HepG2 (cell line): Measurements from ENCODE around the gene BEST2. TPM values are rescaled to one million over a fixed set of nuclear protein-coding genes. Genes with fewer than 3 reads are reported as not detected.

Experiments used
- FOXA1 ChIP-seq, 2 experiments: fragments of 450-650 bp in 1 of 2; sonication (generic) in 1 of 2; formaldehyde crosslinking in 1 of 2; IDR thresholded peaks; 2 replicates each; pipeline versions ENCODE4 v1.4.0 to v1.6.1; 2016 to 2020; ENCODE audit warnings: missing genetic modification reagents in 1 of 2
- PHF8 ChIP-seq: sonication (generic); formaldehyde crosslinking; IDR thresholded peaks from 2 replicates; pipeline ENCODE4 v1.5.0; 2020; ENCODE audit warnings: missing genetic modification reagents
- ZIK1 ChIP-seq: sonication (generic); formaldehyde crosslinking; IDR thresholded peaks from 2 replicates; pipeline ENCODE4 v1.5.0; 2020; ENCODE audit warnings: mild to moderate bottlenecking, low read depth, missing genetic modification reagents, borderline replicate concordance
- ZNF225 ChIP-seq: sonication (generic); formaldehyde crosslinking; IDR thresholded peaks from 2 replicates; pipeline ENCODE4 v1.4.0; 2020; ENCODE audit warnings: mild to moderate bottlenecking, missing genetic modification reagents
- ZNF230 ChIP-seq: sonication (generic); formaldehyde crosslinking; IDR thresholded peaks from 2 replicates; pipeline ENCODE4 v1.4.0; 2020; ENCODE audit warnings: mild to moderate bottlenecking, missing genetic modification reagents
- ZNF260 ChIP-seq: sonication (generic); formaldehyde crosslinking; IDR thresholded peaks from 2 replicates; pipeline ENCODE4 v1.4.0; 2020; ENCODE audit warnings: missing genetic modification reagents, low read depth, mild to moderate bottlenecking, borderline replicate concordance
- ZNF350 ChIP-seq: sonication (generic); formaldehyde crosslinking; IDR thresholded peaks from 2 replicates; pipeline ENCODE4 v1.4.0; 2020; ENCODE audit warnings: mild to moderate bottlenecking, low read depth, missing genetic modification reagents, borderline replicate concordance
- ZNF446 ChIP-seq: sonication (generic); formaldehyde crosslinking; IDR thresholded peaks from 2 replicates; pipeline ENCODE4 v1.5.0; 2020; ENCODE audit warnings: mild to moderate bottlenecking, missing genetic modification reagents
- ZNF549 ChIP-seq: sonication (generic); formaldehyde crosslinking; IDR thresholded peaks from 2 replicates; pipeline ENCODE4 v1.5.0; 2020; ENCODE audit warnings: missing genetic modification reagents
- ZNF674 ChIP-seq: sonication (generic); formaldehyde crosslinking; IDR thresholded peaks from 2 replicates; pipeline ENCODE4 v1.5.0; 2020; ENCODE audit warnings: low read depth, mild to moderate bottlenecking, missing genetic modification reagents
- polyA plus RNA-seq, 8 experiments: library from polyadenylated mRNA; depleted of rRNA in 3 of 8; stranded (reverse) in 7 of 8; unstranded in 1 of 8; fragments of >200 nt; fragmentation: Illumina TruSeq in 4 of 8; extraction: Trizol in 4 of 8; gene quantifications; 2 replicates each; pipeline versions ENCODE4 v1.2.1 to v1.2.3, GENCODE V29; 2011 to 2016; ENCODE audit warnings: low read depth in 4 of 8, missing spikeins in 1 of 8, mixed read lengths in 1 of 8; ENCODE audit not compliant: insufficient read depth in 1 of 8
- total RNA-seq, 5 experiments: library from RNA; depleted of rRNA; stranded (reverse); fragments of >200 nt; fragmentation: Illumina TruSeq; extraction: Trizol; gene quantifications; 2 replicates each; pipeline ENCODE4 v1.2.3, GENCODE V29; 2016; ENCODE audit warnings: low read depth in 1 of 5
- TF ChIP-seq, protein P1 (sequence below): sonication (generic); formaldehyde crosslinking; IDR thresholded peaks from 2 replicates; pipeline ENCODE4 v1.5.0; 2020; ENCODE audit warnings: mild to moderate bottlenecking, low read depth, missing genetic modification reagents, borderline replicate concordance
- TF ChIP-seq, protein P2 (sequence below): IDR thresholded peaks from 2 replicates; pipeline ENCODE4 v1.4.0; 2020; ENCODE audit warnings: mild to moderate bottlenecking, missing genetic modification reagents
- TF ChIP-seq, protein P3 (sequence below): sonication (generic); formaldehyde crosslinking; IDR thresholded peaks from 2 replicates; pipeline ENCODE4 v1.4.0; 2020; ENCODE audit warnings: missing genetic modification reagents, borderline replicate concordance
- TF ChIP-seq, protein P4 (sequence below): sonication (generic); formaldehyde crosslinking; IDR thresholded peaks from 2 replicates; pipeline ENCODE4; 2020; ENCODE audit warnings: missing genetic modification reagents, mild to moderate bottlenecking, borderline replicate concordance

Gene BEST2
- total and polyA plus RNA-seq, 2 of the 13 experiments (the other 11 are each of a cell fraction or from before 2014, with no cell fraction given): not detected

- TF ChIP-seq ZNF446 (CRISPR knock-in tag): no peak
- TF ChIP-seq, protein P1, sequence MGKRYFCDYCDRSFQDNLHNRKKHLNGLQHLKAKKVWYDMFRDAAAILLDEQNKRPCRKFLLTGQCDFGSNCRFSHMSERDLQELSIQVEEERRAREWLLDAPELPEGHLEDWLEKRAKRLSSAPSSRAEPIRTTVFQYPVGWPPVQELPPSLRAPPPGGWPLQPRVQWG (CRISPR knock-in tag): no peak
- TF ChIP-seq, protein P2, sequence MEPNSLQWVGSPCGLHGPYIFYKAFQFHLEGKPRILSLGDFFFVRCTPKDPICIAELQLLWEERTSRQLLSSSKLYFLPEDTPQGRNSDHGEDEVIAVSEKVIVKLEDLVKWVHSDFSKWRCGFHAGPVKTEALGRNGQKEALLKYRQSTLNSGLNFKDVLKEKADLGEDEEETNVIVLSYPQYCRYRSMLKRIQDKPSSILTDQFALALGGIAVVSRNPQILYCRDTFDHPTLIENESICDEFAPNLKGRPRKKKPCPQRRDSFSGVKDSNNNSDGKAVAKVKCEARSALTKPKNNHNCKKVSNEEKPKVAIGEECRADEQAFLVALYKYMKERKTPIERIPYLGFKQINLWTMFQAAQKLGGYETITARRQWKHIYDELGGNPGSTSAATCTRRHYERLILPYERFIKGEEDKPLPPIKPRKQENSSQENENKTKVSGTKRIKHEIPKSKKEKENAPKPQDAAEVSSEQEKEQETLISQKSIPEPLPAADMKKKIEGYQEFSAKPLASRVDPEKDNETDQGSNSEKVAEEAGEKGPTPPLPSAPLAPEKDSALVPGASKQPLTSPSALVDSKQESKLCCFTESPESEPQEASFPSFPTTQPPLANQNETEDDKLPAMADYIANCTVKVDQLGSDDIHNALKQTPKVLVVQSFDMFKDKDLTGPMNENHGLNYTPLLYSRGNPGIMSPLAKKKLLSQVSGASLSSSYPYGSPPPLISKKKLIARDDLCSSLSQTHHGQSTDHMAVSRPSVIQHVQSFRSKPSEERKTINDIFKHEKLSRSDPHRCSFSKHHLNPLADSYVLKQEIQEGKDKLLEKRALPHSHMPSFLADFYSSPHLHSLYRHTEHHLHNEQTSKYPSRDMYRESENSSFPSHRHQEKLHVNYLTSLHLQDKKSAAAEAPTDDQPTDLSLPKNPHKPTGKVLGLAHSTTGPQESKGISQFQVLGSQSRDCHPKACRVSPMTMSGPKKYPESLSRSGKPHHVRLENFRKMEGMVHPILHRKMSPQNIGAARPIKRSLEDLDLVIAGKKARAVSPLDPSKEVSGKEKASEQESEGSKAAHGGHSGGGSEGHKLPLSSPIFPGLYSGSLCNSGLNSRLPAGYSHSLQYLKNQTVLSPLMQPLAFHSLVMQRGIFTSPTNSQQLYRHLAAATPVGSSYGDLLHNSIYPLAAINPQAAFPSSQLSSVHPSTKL (CRISPR knock-in tag): 0 out of 2 replicates have a peak, but pooled peaks have one; percentile 44
- TF ChIP-seq, protein P3, sequence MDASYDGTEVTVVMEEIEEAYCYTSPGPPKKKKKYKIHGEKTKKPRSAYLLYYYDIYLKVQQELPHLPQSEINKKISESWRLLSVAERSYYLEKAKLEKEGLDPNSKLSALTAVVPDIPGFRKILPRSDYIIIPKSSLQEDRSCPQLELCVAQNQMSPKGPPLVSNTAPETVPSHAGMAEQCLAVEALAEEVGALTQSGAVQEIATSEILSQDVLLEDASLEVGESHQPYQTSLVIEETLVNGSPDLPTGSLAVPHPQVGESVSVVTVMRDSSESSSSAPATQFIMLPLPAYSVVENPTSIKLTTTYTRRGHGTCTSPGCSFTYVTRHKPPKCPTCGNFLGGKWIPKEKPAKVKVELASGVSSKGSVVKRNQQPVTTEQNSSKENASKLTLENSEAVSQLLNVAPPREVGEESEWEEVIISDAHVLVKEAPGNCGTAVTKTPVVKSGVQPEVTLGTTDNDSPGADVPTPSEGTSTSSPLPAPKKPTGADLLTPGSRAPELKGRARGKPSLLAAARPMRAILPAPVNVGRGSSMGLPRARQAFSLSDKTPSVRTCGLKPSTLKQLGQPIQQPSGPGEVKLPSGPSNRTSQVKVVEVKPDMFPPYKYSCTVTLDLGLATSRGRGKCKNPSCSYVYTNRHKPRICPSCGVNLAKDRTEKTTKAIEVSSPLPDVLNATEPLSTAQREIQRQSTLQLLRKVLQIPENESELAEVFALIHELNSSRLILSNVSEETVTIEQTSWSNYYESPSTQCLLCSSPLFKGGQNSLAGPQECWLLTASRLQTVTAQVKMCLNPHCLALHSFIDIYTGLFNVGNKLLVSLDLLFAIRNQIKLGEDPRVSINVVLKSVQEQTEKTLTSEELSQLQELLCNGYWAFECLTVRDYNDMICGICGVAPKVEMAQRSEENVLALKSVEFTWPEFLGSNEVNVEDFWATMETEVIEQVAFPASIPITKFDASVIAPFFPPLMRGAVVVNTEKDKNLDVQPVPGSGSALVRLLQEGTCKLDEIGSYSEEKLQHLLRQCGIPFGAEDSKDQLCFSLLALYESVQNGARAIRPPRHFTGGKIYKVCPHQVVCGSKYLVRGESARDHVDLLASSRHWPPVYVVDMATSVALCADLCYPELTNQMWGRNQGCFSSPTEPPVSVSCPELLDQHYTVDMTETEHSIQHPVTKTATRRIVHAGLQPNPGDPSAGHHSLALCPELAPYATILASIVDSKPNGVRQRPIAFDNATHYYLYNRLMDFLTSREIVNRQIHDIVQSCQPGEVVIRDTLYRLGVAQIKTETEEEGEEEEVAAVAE (CRISPR knock-in tag): no peak
- TF ChIP-seq, protein P4, sequence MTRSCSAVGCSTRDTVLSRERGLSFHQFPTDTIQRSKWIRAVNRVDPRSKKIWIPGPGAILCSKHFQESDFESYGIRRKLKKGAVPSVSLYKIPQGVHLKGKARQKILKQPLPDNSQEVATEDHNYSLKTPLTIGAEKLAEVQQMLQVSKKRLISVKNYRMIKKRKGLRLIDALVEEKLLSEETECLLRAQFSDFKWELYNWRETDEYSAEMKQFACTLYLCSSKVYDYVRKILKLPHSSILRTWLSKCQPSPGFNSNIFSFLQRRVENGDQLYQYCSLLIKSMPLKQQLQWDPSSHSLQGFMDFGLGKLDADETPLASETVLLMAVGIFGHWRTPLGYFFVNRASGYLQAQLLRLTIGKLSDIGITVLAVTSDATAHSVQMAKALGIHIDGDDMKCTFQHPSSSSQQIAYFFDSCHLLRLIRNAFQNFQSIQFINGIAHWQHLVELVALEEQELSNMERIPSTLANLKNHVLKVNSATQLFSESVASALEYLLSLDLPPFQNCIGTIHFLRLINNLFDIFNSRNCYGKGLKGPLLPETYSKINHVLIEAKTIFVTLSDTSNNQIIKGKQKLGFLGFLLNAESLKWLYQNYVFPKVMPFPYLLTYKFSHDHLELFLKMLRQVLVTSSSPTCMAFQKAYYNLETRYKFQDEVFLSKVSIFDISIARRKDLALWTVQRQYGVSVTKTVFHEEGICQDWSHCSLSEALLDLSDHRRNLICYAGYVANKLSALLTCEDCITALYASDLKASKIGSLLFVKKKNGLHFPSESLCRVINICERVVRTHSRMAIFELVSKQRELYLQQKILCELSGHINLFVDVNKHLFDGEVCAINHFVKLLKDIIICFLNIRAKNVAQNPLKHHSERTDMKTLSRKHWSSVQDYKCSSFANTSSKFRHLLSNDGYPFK (CRISPR knock-in tag): peak; percentile 60; the same call in 1 of the 2 replicates
- no peak for TF ChIP-seq ZNF230
- no peak for TF ChIP-seq FOXA1 (IDR thresholded peaks at IDR 0.05)
- TF ChIP-seq FOXA1 (CRISPR knock-in tag; IDR thresholded peaks at IDR 0.05): peak; percentile 13; the same call in 1 of the 2 replicates
- TF ChIP-seq ZNF260 (CRISPR knock-in tag): no peak
- no peak for TF ChIP-seq ZNF549 (CRISPR knock-in tag)
- TF ChIP-seq ZNF350 (CRISPR knock-in tag): peak; percentile 68; the same call in 1 of the 2 replicates
- peak; percentile 66 for TF ChIP-seq PHF8 (CRISPR knock-in tag)
- no peak for TF ChIP-seq ZNF674 (CRISPR knock-in tag)
- no peak for TF ChIP-seq ZIK1 (CRISPR knock-in tag)
- peak; percentile 76; the same call in 1 of the 2 replicates for TF ChIP-seq ZNF225 (CRISPR knock-in tag)
Measured at GRCh38 chr19:12766051-12766521, 14.5 kb downstream of the BEST2 start (continued).
